GM19467 (cell line): ENCODE measurements around the gene LHFPL6.

Experiments
- ATAC-seq: cut with Tn5 transposase; IDR thresholded peaks from one replicate; pipeline ENCODE4 v1.9.1; 2021; ENCODE audit warnings: mild to moderate bottlenecking, moderate library complexity; ENCODE audit not compliant: unreplicated experiment

Gene LHFPL6

GRCh38 chr13:39557285-39557955 is 45.6 kb downstream of the LHFPL6 start:
- ATAC-seq = no peak

- ATAC-seq = no peak
These were observed 46.1 kb downstream of the LHFPL6 start for GRCh38 chr13:39556866-39557265.

- no peak for ATAC-seq
These were observed 48.6 kb downstream of the LHFPL6 start for GRCh38 chr13:39554371-39554770.

DNA sequence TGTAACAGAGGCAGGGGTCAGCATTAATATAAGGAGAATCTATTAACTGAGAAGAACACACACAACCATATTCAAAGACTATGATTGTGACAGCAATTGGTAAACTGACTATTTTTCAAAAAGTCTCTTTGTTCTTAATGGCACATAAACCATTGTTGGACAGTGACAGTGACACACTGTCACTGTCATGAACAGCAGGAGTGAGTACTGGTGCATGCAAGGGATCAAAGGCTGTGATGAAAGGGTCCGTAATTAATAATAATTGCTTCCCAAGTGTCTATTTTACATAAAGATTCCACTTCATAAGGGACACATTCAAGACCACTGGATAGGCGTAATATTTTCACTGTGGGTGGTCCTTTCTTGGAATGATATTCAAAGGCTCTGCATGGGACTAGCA is 50.7 kb downstream of the LHFPL6 start:
- no peak for ATAC-seq

DNA sequence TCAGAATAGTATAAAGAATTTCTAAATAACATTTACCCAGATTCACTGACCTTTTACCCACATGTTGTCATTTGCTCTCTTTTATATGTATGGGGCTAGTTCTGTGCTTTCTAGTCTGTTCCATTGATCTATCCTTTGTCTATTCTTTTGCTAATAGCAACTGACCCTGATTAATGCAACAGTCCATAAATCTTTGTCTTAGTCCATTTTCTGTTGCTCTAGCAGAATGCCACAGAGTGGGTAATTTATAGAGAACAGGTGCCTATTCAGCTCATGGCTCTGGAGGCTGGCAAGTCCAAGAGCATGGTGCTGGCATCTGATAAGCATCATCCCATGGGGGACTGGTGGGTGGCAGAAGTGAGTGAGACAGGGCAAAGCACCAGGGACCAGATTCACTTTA is 52.1 kb downstream of the LHFPL6 start:
- ATAC-seq = no peak

GRCh38 chr13:39547108-39547507 is 55.9 kb downstream of the LHFPL6 start:
- no peak for ATAC-seq

GRCh38 chr13:39542361-39542760 is 60.6 kb downstream of the LHFPL6 start:
- no peak for ATAC-seq

- no peak for ATAC-seq
These were observed 61.9 kb downstream of the LHFPL6 start for GRCh38 chr13:39540929-39541605.

DNA sequence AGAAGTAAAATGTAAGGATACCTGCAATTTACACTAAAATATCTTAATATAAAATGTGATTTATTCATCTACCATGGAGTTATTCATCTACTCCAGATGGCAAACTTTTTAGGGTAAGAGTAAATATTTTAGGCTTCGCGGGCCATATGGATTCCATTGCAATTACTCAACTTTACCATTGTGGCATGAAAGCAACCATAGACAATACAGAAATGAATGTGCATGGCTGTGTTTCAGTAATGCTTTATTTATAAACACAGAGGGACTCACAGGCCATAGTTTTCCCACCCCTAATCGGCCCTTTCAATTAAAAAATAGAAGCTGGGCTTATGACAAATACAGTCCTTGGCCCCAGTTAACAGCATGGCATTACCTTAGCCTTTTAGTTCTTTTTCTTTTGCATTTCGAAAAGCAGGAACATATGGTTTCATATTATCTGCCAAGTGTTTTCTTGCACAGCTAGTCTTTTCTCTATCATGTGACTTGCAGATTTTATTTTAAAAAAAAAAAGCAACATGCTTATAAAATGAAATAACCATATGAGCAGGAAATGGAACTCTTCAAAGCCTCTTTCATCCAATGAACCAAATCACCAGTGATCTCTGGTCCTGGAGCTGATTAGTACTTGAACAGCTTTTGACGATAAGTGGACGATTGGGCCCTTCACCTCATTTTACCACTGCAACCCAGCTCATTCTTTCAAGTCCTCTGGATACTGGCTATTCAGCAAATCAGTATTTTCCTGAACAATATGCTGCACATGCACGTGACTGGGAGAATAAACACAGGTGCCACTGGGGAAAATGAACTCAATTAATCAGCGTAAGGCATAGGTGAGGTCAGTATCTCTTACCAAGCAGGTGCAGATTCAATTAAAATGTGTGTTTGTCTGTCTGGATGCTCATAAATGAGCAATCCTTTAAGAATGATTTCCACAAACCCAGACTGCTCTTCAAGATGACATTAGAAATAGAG is 63.9 kb downstream of the LHFPL6 start:
- no peak for ATAC-seq

DNA sequence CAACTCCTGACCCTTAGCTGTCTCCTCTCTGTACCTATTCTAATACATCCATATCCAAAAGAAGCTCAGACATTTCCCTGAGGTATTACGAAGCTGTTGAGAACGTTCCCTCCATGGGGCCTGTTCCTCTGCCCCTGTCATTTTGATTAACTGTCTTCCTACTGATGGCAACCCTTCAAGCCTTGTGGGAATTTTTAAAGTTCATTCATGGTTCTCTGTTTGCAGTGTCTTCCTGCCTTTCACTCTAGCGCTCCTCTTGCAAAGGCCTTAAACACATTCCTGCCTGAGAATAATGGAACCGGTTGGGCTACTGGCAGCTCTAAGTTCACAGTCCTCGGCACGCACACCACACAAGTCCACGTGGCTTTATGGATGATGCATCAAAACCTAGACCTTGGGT is 66.1 kb downstream of the LHFPL6 start:
- no peak for ATAC-seq

GRCh38 chr13:39536274-39536673 is 66.7 kb downstream of the LHFPL6 start:
- no peak for ATAC-seq

DNA sequence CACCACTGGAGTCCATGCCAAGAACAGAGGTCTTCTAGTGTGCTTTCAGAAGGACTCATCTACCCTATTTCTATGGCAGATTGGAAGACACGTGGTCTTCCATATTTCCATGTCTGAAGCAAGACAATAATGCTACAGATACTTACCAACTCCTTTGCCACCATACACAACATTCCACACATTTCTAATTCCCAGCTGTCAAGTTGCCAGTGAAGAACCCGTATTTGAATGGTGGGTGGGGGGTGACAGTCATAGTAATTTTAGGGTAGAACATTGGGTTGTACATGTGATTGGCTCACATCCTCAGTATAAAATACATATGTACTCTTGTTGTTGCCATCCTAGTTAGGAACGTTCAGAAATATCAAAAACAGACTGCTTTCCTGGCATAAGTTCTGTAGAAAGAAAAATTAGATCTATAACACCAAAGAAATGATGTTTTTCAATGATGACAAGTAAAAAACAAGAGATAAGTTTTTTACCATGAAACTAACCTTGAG is 69.3 kb downstream of the LHFPL6 start:
- ATAC-seq = no peak

DNA sequence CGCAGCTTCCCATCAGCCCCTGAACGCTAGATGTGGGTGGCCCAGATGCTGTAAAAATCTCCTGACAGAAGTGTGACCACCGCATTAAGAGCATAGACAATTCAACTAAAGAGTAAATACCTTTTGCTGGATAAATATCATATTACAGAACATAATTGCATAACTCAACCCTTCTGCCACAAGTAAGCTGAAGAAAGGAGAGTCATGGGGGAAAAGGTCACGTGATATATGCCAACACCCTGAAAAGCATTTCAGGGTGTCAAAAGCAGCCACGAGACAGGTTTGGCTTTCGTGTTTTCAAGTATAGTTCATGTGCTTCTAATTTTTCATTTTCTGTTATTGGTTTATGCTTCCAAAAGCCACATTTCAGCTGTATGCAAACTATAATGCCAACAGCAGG is 71.3 kb downstream of the LHFPL6 start:
- no peak for ATAC-seq

GRCh38 chr13:39530916-39531315 is 72.1 kb downstream of the LHFPL6 start:
- ATAC-seq = no peak

GRCh38 chr13:39528661-39528980 is 74.4 kb downstream of the LHFPL6 start:
- ATAC-seq = no peak

DNA sequence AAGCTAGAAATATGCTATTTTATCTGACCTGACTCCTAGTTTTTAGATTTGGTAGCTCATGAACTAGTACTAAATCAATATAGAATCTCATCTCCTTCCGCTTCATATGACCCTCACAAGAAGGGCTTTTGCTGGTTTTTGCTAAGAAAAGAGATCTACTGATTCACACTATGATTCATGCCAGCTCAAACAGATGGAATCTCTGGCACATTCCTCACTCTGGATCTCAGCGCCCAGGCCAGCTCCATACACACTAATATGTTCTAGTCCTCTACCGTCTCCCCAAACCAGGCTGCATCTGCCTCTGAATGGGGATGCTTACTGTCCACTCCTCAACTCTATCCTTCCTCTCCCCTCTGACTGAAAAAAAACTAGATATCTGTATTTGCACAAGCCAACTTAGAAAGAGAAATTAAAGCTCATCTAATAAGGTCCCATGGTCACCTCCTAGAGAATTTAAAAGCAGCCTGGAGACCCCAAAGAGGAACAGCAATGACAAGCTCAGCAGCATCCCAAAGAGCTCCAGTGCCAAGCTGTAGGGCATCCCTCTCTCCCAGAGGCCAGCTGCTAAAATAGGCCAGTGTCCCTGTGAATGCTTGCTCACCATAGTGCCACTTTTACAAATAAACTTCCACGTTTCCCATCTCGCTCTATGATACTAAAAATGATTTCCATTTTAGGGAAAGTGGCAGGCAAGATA is 74.9 kb downstream of the LHFPL6 start:
- no peak for ATAC-seq

DNA sequence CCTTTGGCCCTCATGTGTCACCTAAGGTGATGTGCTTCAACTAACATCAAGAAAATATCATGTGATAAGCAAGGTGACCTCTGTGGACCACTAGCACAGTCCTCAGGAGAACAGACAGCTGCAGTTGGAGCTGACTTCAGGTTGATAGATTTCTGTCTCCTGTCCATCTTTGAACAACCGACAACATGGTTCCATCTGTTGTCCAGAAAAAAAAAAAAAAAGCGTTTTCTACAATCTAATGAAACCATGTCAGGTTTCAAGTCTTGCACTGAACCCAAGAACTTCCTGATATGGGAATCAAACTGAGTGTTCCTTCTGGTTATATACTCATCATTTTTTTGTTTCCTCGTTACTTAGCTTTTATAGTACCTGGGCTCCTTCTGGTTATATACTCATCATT is 75.7 kb downstream of the LHFPL6 start:
- no peak for ATAC-seq

DNA sequence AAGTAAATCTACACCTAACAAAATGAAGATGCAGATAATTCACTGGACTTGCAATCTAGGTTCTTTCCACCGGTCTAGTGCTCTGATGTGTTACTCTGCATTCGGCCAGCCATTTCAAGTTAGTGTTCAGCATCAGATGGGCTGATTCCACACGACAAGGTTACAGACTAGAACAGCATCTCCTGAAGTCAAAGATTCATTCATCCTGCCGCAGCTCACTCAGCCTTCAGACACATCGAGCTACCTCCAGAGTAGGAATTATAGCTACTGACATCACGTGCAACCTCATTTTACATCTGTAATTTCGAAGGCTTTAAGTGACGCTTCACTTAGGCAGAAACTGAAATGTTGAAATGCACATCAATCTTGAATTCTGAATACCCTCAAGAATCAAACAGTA is 76.5 kb downstream of the LHFPL6 start:
- ATAC-seq = no peak

DNA sequence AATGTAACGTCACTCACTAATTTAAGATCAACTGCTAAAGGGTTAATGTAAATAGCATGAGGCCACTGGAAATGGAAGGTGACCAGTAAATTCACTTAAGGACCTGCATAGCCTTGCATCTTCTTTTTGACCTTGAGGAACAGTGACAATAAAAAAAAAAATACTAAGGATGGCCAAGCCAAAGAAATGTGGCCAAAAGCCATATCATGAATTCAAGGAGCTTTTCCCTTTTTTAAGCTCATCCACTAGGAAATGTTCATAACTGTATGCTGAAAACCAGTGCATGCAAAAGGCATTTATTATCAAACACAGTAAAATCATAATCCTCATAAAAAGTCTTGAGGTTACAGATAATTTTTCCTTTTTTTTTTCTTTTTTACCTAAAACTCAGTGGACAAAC is 77.5 kb downstream of the LHFPL6 start:
- ATAC-seq = no peak

DNA sequence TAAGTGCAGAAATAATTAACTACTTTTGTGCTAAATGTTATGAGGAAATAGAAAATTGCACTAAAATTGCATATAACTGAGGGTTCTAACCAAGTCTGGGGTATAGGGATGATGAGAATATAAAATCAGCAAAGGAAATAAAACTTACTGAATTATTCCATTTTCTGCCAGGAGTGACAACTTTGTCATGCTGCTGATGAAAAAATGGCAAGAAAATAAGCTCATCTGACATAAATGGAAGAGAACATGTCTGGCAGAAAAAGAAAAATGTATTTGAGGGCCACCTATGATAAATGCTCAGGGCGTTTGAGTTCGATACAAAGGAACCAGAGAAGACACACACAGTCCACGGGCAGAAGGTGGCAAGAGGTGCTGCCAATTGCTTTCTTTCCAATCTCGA is 78.2 kb downstream of the LHFPL6 start:
- ATAC-seq = no peak

- no peak for ATAC-seq
These were observed 80.7 kb downstream of the LHFPL6 start for GRCh38 chr13:39522329-39522728.
